Liver (tissue), 9 donors: Measurements from ENCODE around the gene ADORA3. TPM values are rescaled to one million over a fixed set of nuclear protein-coding genes. Genes with fewer than 3 reads are reported as not detected.

Experiments
- DNase-seq: peaks from one replicate; pipeline ENCODE4 v3.0.0-alpha.2; 2017; ENCODE audit warnings: low spot score
- H3K27ac ChIP-seq, 2 donors: one replicate each; pipeline ENCODE4 v1.7.0; 2013; ENCODE audit warnings: inconsistent platforms in 2 of 2, low read length in 2 of 2, control low read depth in 1 of 2, low read depth in 1 of 2, mild to moderate bottlenecking in 1 of 2
- H3K27me3 ChIP-seq, 4 donors: one replicate each; pipeline versions ENCODE4 v1.6.1 to v1.7.0; 2013; ENCODE audit warnings: low read length in 3 of 4, inconsistent platforms in 1 of 4, mild to moderate bottlenecking in 1 of 4, moderate library complexity in 1 of 4; ENCODE audit not compliant: control insufficient read depth in 4 of 4, insufficient read depth in 4 of 4
- H3K36me3 ChIP-seq, 4 donors: one replicate each; pipeline versions ENCODE4 v1.6.1 to v1.7.0; 2013; ENCODE audit warnings: low read length in 3 of 4, mild to moderate bottlenecking in 3 of 4, low read depth in 1 of 4, moderate library complexity in 1 of 4; ENCODE audit not compliant: control insufficient read depth in 4 of 4, insufficient read depth in 3 of 4
- H3K4me1 ChIP-seq, 4 donors: one replicate each; pipeline versions ENCODE4 v1.6.1 to v1.7.0; 2013; ENCODE audit warnings: low read length in 3 of 4, mild to moderate bottlenecking in 3 of 4, moderate library complexity in 1 of 4; ENCODE audit not compliant: control insufficient read depth in 4 of 4, insufficient read depth in 4 of 4
- H3K4me3 ChIP-seq, 3 donors: one replicate each; pipeline versions ENCODE4 v1.6.1 to v1.7.0; 2013; ENCODE audit warnings: low read length in 3 of 3, control low read depth in 1 of 3, low read depth in 1 of 3, mild to moderate bottlenecking in 1 of 3
- H3K9ac ChIP-seq, 2 donors: one replicate each; pipeline ENCODE4 v1.7.0; 2013; ENCODE audit warnings: low read length in 2 of 2, mild to moderate bottlenecking in 2 of 2, moderate library complexity in 2 of 2, control low read depth in 1 of 2, low read depth in 1 of 2
- H3K9me3 ChIP-seq, 4 donors: one replicate each; pipeline versions ENCODE4 v1.6.1 to v1.7.0; 2013; ENCODE audit warnings: low read length in 3 of 4; ENCODE audit not compliant: control insufficient read depth in 4 of 4
- CTCF ChIP-seq: fragments of 150-350 bp; IDR thresholded peaks from 2 replicates; pipeline ENCODE4 v1.5.1; 2017; ENCODE audit warnings: improper control_type of control experiment, low read depth, low read length; ENCODE audit not compliant: missing input control
- EGR1 ChIP-seq, 2 donors: IDR thresholded peaks; 2 replicates each; pipeline ENCODE4 v1.6.1; 2016 to 2018; ENCODE audit warnings: antibody characterized with exemption in 2 of 2, low read depth in 2 of 2
- FOXA1 ChIP-seq: IDR thresholded peaks from 2 replicates; pipeline ENCODE4 v1.6.1; 2016; ENCODE audit warnings: antibody characterized with exemption
- FOXA2 ChIP-seq: IDR thresholded peaks from 2 replicates; pipeline ENCODE4 v1.6.1; 2016; ENCODE audit warnings: antibody characterized with exemption
- GABPA ChIP-seq, 2 donors: IDR thresholded peaks in 1 of 2; conservative IDR thresholded peaks in 1 of 2; 2 replicates each; pipeline ENCODE4 v1.6.1; 2016; ENCODE audit warnings: antibody characterized with exemption in 2 of 2, mild to moderate bottlenecking in 1 of 2, moderate library complexity in 1 of 2
- HNF4A ChIP-seq, 2 donors: conservative IDR thresholded peaks; 2 replicates each; pipeline ENCODE4 v1.6.1; 2016; ENCODE audit warnings: antibody characterized with exemption in 2 of 2, mild to moderate bottlenecking in 2 of 2
- HNF4G ChIP-seq: IDR thresholded peaks from 2 replicates; pipeline ENCODE4 v1.6.1; 2016; ENCODE audit warnings: antibody characterized with exemption
- JUND ChIP-seq, 2 donors: IDR thresholded peaks; 2 replicates each; pipeline ENCODE4 v1.6.1; 2016; ENCODE audit warnings: antibody characterized with exemption in 2 of 2
- MAX ChIP-seq: IDR thresholded peaks from 2 replicates; pipeline ENCODE4 v1.6.1; 2016; ENCODE audit warnings: antibody characterized with exemption
- NR2F2 ChIP-seq: IDR thresholded peaks from 2 replicates; pipeline ENCODE4 v1.6.1; 2016; ENCODE audit warnings: antibody characterized with exemption
- RAD21 ChIP-seq, 2 donors: IDR thresholded peaks; 2 replicates each; pipeline ENCODE4 v1.6.1; 2016; ENCODE audit warnings: antibody characterized with exemption in 2 of 2, mild to moderate bottlenecking in 2 of 2
- REST ChIP-seq: IDR thresholded peaks from 2 replicates; pipeline ENCODE4 v1.6.1; 2016; ENCODE audit warnings: antibody characterized with exemption, mild to moderate bottlenecking
- RXRA ChIP-seq, 2 donors: IDR thresholded peaks; 2 replicates each; pipeline ENCODE4 v1.6.1; 2017 to 2018; ENCODE audit warnings: antibody characterized with exemption in 2 of 2, mild to moderate bottlenecking in 1 of 2
- SP1 ChIP-seq: IDR thresholded peaks from 2 replicates; pipeline ENCODE4 v1.6.1; 2018; ENCODE audit warnings: antibody characterized with exemption, mild to moderate bottlenecking
- TAF1 ChIP-seq: conservative IDR thresholded peaks from 2 replicates; pipeline ENCODE4 v1.6.1; 2016; ENCODE audit warnings: antibody characterized with exemption, mild to moderate bottlenecking
- YY1 ChIP-seq: IDR thresholded peaks from 2 replicates; pipeline ENCODE4 v1.6.1; 2016; ENCODE audit warnings: antibody characterized with exemption, mild to moderate bottlenecking
- ZBTB33 ChIP-seq: IDR thresholded peaks from 2 replicates; pipeline ENCODE4 v1.6.1; 2016; ENCODE audit warnings: antibody characterized with exemption
- WGBS: extraction: QIAGEN DNeasy Blood & Tissue Kit; methylation state at CpG from one replicate; pipeline ENCODE4 v1.1.7; 2013; 5-methylcytosine and 5-hydroxymethylcytosine counted together
- polyA plus RNA-seq, 2 donors: library from polyadenylated mRNA; stranded (reverse) in 1 of 2; unstranded in 1 of 2; fragments of 200-250 nt in 1 of 2; fragments of >200 nt in 1 of 2; fragmentation: Nextera tagmentation in 1 of 2; extraction: Ambion mirVana in 1 of 2; gene quantifications; one replicate each; pipeline versions ENCODE4 v1.2.1 to v1.2.3, GENCODE V29; 2013 to 2015
- total RNA-seq, 2 donors: library from RNA; depleted of rRNA; stranded (reverse); fragments of >200 nt; gene quantifications; one replicate each; pipeline ENCODE4 v1.2.3, GENCODE V29; 2014
- TF ChIP-seq, protein P1 (sequence below): IDR thresholded peaks from 2 replicates; pipeline ENCODE4 v1.6.1; 2016; ENCODE audit warnings: antibody characterized with exemption
- donor health status: healthy.
- donor health status: healthy.
- donor health status: healthy.
- donor health status: healthy.
- donor health status: healthy.

ADORA3 gene
- total RNA-seq (1 to 10 TPM; 2.3 to 4.0 TPM), polyA plus RNA-seq (1 to 10 TPM in 1 of 2 donors, under 1 TPM in 1; 0.97 to 5.6 TPM)

- TF ChIP-seq REST = no peak
- TF ChIP-seq ZBTB33 = no peak
- no peak for TF ChIP-seq MAX
- no peak for TF ChIP-seq FOXA2
- TF ChIP-seq YY1 = no peak
- TF ChIP-seq SP1 = no peak
- no peak for TF ChIP-seq RAD21 (IDR thresholded peaks at IDR 0.05)
- no peak for TF ChIP-seq HNF4A (conservative IDR thresholded peaks at IDR 0.05)
- no peak for TF ChIP-seq JUND (IDR thresholded peaks at IDR 0.05)
- no peak for TF ChIP-seq FOXA1
- TF ChIP-seq CTCF = no peak
- TF ChIP-seq NR2F2 = no peak
- TF ChIP-seq, protein P1, sequence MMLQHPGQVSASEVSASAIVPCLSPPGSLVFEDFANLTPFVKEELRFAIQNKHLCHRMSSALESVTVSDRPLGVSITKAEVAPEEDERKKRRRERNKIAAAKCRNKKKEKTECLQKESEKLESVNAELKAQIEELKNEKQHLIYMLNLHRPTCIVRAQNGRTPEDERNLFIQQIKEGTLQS = no peak
- no peak for TF ChIP-seq EGR1 (IDR thresholded peaks at IDR 0.05; ENCODE audit: low read depth in 2 of 2)
- TF ChIP-seq RXRA (IDR thresholded peaks at IDR 0.05) = no peak
- TF ChIP-seq TAF1 = no peak
- no peak for TF ChIP-seq HNF4G
- TF ChIP-seq GABPA (IDR thresholded peaks at IDR 0.05 in 1 of 2, conservative IDR thresholded peaks at IDR 0.05 in 1 of 2) = no peak
- no peaks in the 10 kb centered on the region for H3K27me3 ChIP-seq
- peaks cover 2 to 15% (median 8%) of the 10 kb centered on the region in 4 donors for H3K4me1 ChIP-seq
- no peak within 1 kb of the TSS for H3K4me3 ChIP-seq
- 48% methylated on average over 4 of the region's 4 CpGs for WGBS
- H3K9me3 ChIP-seq = no peaks in the 10 kb centered on the region
- peak within 1 kb of the TSS in 1 of 2 donors; percentile 19 for H3K27ac ChIP-seq
- no peak for DNase-seq
- H3K36me3 ChIP-seq = no peaks in the 10 kb centered on the region
- H3K9ac ChIP-seq = no peak within 1 kb of the TSS
Observed at GRCh38 chr1:111503585-111504060, at the start of gene ADORA3, which contains the start of gene TMIGD3. TSS of gene ADORA3 (minus strand) at chr1:111503633. CDS start at chr1:111503354, 279 bp downstream. TSS of gene TMIGD3 (minus strand) at chr1:111503633. CDS start at chr1:111503354, 279 bp downstream.
